CD4-positive, alpha-beta T cell treated with Interleukin-2 at 100 ng/mL for 4 hours (primary cell): ENCODE results near the gene JAKMIP1.
"Not testable (repeated sequence)": the region's sequence is repeated elsewhere in the genome, so short reads cannot be mapped to it uniquely, and the experiment has no call there.

Experiments used
- DNase-seq: peaks from one replicate; pipeline ENCODE4 v3.0.0-alpha.2; 2020; ENCODE audit warnings: low spot score

JAKMIP1 gene

GRCh38 chr4:6013564-6013963 is 186.8 kb downstream of the JAKMIP1 start:
- DNase-seq = no peak

- DNase-seq = no peak
These were observed 188.1 kb downstream of the JAKMIP1 start for GRCh38 chr4:6012200-6012599.

DNA sequence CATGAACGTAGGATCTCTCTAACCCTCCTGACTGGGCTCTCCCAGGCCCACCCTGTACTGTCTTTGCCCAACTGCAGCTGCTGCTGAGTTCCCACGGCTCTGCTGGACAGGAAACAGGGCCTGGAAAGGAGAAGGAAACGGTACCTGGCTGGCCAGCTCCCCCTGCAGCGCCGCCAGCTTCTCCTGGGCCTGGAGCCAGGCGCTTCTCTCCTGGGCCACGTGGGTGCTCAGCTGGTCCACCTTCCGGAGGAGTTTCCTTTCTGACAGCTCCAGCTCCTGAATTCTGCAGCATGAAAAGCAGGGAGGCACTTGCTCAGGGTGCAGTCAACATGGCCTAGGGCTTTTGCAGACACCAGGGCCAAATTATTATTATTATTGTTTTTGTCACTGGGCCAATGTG is 188.7 kb downstream of the JAKMIP1 start:
- DNase-seq = no peak

- no peak for DNase-seq
These were observed 189.1 kb downstream of the JAKMIP1 start for GRCh38 chr4:6011271-6011671.

DNA sequence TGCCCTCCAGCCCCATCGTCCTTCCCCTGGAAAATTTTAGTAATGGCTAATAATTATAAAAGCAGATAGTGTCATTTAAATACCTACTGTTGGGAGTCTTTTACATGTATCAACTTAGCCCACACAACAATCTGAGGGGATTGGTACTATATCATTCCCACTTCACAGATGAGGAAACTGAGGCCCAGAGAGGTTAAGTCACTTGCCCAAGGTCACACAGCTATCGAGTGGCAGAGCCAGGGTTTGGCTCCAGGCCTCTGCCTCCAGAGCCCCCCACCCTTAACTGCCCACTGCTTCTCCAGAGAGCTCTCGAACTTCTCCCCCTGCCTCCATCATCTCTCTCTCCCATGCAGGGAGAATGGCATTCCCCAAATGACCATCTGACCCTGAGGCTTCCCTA is 189.6 kb downstream of the JAKMIP1 start:
- DNase-seq = no peak

GRCh38 chr4:6009452-6009851 is 190.9 kb downstream of the JAKMIP1 start:
- DNase-seq = no peak

GRCh38 chr4:6008766-6009385 is 191.5 kb downstream of the JAKMIP1 start:
- no peak for DNase-seq

- no peak for DNase-seq
These were observed 192.2 kb downstream of the JAKMIP1 start for GRCh38 chr4:6008092-6008551.

GRCh38 chr4:6005175-6005574 is 195.2 kb downstream of the JAKMIP1 start:
- no peak for DNase-seq

DNA sequence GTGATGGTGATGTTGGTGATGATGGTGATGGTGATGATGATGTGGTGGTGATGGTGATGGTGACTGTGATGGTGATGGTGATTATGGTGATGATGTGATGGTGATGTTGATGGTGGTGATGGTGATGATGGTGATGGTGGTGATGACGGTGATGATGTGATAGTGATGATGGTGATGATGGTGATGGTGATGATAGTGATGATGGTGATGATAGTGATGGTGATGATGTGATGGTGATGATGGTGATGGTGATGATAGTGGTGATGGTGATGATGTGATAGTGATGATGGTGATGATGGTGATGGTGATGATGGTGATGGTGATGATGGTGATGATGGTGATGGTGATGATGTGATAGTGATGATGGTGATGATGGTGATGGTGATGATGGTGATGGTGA is 196.9 kb downstream of the JAKMIP1 start:
- not testable (repeated sequence) for DNase-seq

GRCh38 chr4:6002926-6003325 is 197.4 kb downstream of the JAKMIP1 start:
- DNase-seq = no peak

- no peak for DNase-seq
These were observed 197.9 kb downstream of the JAKMIP1 start for GRCh38 chr4:6002492-6002833.

DNA sequence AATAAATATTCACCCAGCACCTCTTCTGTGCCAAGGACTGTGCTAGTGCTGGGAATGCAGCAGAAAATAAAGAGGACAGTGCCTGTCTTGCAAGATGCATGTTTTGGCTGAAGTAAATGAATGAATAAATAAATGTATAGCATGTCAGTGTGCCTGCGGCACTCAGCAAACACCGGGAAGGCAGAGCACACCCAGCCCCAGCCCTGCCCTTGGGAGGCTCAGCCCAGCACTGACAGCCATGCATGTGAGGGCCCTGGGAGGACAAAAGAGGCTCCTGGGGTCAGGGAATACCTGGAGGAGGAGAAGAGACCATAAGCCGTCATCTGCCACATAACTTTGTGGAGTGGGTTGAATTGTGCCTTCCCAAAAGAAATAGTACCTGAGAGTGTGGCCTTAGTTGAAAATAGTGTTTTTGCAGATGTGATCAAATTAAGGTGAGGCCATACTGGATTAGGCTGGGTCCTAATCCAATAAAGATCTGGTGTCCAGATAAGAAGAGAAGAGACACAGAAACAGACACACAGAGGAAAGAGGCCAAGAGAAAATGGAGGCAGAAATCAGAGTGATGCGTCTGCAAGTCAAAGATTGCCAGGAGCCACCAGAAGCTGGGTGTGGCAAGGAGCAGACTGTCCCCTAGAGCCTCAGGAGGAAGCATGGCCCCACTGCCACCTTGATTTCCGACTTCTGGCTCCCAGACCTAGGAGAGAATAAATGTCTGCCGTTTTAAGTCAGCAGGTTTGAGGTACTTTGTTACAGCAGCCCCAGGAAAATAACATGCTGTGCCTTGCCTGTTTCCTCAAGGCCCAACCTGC is 198.5 kb downstream of the JAKMIP1 start:
- no peak for DNase-seq

GRCh38 chr4:5999830-6000365 is 200.5 kb downstream of the JAKMIP1 start:
- no peak for DNase-seq

GRCh38 chr4:5999356-5999755 is 201.0 kb downstream of the JAKMIP1 start:
- DNase-seq = no peak

DNA sequence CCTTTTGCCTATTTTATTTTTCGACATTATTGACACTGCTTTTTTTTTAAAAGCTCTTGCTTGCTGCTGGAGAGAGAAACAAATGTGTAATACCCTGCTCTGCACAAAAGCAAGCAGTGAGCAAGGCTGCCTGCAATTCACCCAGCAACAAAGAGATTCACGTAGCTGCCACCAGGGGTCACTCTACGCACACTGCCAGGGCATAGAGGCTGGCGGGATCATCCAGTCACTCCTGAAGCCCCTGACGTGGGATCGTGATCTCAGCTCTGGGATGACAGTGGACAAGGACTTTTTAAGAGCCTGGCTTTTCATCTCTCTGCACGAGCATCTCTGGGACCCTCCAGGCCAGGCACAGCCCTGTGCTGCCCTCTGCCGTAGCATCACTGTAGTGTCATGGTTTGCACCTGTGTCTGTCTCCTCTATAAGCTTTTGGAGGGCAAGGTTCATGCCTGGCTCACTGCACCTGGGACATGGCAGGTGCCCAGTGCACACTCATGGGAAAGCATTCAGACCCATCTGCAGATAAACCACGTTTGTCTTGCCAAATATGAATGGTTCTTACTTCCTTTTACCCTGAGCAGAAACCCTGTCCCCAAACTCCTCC is 201.9 kb downstream of the JAKMIP1 start:
- DNase-seq = peak; percentile 50

DNA sequence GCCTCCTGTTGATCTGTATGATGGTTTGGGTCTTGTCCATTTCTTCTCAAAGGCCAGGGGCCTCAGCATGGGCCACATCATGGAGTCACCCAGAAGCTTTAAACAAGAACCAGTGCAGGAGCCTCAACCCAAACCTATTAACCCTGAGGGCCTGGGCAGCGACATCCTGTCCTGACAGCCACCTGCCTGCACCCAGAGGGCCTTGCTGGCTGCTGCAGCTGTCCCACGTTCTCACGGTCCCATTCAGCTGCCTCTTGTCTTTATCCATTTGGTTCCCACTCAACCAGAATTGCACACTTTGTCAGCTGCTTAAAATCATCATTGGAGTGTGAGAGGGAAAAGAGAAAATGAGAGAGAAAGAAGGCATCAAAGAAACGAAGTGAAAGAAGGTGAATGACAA is 203.7 kb downstream of the JAKMIP1 start:
- DNase-seq = no peak

- DNase-seq = no peak
These were observed 204.3 kb downstream of the JAKMIP1 start for GRCh38 chr4:5995901-5996623.

- no peak for DNase-seq
These were observed 206.2 kb downstream of the JAKMIP1 start for GRCh38 chr4:5993876-5994811.

- not testable (repeated sequence) for DNase-seq
These were observed 207.0 kb downstream of the JAKMIP1 start for GRCh38 chr4:5993346-5993745.

DNA sequence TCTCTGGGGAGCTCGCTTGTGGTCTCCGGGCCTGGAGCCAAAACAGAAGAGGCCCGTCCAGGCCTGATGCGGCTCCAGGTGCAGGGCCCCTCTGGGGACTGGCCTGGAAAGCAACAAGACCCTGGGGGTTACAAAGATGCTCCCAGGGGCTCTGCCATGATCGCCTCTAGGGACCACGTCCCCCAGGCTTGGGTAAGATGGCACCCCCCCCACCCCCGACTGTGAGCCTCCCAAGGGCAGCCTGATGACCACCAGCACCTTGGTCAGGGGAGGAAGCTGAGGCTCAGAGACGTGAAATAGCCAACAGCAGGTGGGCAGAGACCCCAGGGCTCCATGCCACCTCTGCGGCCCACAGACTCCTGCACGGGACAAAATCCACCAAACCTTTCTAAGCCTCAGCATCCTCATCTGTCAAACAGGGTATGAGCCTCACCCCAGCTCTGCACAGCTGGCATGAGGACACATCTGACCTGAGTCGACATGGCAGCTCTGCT is 207.5 kb downstream of the JAKMIP1 start:
- no peak for DNase-seq
